OCI-LY3 (cell line): Measurements from ENCODE around the gene RPS6KB2.

Experiments
- CTCF ChIP-seq: fragments of 200-600, 300-600 bp; sonication (generic); IDR thresholded peaks from 2 replicates; pipeline ENCODE4 v1.5.1; 2014; ENCODE audit warnings: antibody characterized with exemption, low read length, low read depth
- EZH2phosphoT487 ChIP-seq: fragments of 200-600 bp; shearing (Covaris generic); IDR thresholded peaks from 2 replicates; pipeline ENCODE4 v1.6.1; 2018; ENCODE audit warnings: antibody characterized with exemption, mixed run types, low read depth

- TF ChIP-seq CTCF (no peak), EZH2phosphoT487 (no peak)
These were observed 40.8 kb upstream of the RPS6KB2 start for GRCh38 chr11:67387518-67387917.
